Measurements from ENCODE around the gene MAP2K3.

MAP2K3 gene

DNA sequence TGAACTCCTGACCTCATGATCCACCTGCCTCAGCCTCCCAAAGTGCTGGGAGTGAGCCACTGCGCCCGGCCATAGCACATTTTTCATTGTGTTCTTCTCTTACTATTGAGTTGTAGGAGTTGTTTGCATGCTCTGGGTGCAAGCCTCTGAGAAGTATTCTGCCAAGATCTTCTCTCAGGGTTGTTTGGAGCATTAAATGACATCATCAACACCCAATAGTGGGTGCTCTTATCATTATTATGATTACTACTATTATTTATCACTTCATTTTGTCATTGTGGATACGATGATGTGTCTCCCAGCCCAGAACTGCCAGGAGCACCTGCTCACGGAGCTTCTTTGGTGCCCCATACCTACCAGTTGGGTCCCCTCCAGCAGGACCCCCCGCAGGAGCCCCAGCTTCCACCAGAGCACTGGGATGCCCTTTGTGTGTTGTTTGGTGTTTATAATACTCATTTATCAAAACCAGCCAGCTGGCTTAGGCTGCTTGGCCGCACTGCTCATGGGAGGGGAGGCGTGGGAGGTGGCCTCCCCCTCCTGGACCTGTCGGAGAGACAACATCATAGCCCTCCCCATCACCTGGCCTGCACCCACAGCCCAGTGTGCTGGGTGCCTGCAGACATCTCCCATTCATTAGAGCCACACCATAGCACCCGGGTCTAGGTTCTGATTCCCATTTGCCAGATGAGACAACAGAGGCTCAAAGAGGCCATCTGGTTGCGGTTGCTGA, 12.9 kb upstream of the MAP2K3 start:
- no peak for DNase-seq (ENCODE audit: low read depth)
- TF ChIP-seq, protein P1, sequence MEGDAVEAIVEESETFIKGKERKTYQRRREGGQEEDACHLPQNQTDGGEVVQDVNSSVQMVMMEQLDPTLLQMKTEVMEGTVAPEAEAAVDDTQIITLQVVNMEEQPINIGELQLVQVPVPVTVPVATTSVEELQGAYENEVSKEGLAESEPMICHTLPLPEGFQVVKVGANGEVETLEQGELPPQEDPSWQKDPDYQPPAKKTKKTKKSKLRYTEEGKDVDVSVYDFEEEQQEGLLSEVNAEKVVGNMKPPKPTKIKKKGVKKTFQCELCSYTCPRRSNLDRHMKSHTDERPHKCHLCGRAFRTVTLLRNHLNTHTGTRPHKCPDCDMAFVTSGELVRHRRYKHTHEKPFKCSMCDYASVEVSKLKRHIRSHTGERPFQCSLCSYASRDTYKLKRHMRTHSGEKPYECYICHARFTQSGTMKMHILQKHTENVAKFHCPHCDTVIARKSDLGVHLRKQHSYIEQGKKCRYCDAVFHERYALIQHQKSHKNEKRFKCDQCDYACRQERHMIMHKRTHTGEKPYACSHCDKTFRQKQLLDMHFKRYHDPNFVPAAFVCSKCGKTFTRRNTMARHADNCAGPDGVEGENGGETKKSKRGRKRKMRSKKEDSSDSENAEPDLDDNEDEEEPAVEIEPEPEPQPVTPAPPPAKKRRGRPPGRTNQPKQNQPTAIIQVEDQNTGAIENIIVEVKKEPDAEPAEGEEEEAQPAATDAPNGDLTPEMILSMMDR (IDR thresholded peaks at IDR 0.05; ENCODE audit: control insufficient read depth, extremely low read depth, insufficient read depth): no peak

DNA sequence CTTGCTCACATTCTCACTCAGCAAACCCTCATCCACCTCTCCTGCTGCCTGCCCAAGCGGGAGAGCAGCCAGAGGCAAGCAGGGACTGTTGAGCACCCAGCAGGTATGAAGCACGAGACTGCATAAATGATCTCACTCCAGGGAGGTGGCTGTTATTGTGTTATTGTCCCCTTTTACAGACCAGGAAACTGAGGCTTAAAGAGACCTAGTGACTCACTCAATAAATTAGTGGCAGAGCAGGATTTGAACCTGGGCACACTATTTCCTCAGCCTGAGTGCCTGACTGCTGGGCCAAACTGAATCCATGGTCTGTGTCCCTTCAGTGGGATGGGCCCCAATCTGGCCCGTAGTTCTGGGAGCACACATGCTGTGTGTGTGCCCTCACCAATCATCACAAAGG, 12.3 kb upstream of the MAP2K3 start:
- TF ChIP-seq, protein P1 (IDR thresholded peaks at IDR 0.05; ENCODE audit: control insufficient read depth, extremely low read depth, insufficient read depth): no peak
- no peak overlapping the region for H3K4me3 ChIP-seq (ENCODE audit: low read depth, low read length)
- no peak for DNase-seq (ENCODE audit: low read depth)

More for the DNA sequence above, 12.9 kb upstream of the MAP2K3 start:
- H3K4me3 ChIP-seq (ENCODE audit: low read depth, low read length): no peak overlapping the region

DNA sequence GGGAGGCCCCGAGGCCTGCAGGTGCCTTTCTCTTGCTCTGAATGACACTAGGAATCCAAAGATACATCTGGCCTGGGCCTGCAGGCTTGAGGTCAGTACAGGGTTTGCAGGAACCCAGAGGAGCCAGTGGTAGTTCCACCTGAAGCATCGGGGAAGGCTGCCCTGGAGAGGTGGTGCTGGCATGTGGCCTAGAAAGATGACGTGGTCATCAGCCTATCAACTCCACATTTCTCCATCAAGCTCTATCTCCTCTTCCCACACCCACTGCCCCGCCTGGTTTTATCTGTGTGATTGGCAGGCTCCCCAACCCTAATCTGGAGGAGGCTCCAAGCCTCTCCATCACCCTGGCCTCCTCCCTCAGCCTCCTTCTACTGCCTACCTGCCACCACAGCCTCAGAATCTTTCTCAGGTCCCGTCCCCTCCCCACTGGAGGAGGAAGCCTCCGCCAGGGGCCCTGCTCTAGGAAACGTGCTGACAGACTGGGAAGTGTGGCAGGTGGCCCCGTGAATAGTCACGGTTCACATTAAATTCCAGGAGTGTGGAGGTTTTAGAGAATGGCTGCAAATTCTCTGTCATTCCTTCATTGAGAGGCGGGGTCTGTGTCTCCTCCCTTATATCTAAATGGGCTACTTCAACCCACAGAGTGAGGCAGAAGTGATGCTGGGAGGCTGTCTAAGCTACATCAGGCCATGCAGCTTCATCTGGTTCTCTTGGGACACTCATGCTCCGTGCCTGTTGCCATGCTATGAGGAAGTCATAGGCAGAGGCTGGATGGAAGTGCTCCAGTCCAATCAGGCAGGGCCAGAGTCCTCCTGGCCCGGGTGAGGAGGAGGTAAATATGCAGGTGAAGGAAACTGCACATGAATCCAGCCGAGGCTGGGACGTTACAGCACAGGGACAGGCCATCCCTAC, 11.4 kb upstream of the MAP2K3 start:
- DNase-seq (ENCODE audit: low read depth): no peak
- no peak overlapping the region for H3K4me3 ChIP-seq (ENCODE audit: low read depth, low read length)
- TF ChIP-seq, protein P1 (IDR thresholded peaks at IDR 0.05; ENCODE audit: control insufficient read depth, extremely low read depth, insufficient read depth): no peak

DNA sequence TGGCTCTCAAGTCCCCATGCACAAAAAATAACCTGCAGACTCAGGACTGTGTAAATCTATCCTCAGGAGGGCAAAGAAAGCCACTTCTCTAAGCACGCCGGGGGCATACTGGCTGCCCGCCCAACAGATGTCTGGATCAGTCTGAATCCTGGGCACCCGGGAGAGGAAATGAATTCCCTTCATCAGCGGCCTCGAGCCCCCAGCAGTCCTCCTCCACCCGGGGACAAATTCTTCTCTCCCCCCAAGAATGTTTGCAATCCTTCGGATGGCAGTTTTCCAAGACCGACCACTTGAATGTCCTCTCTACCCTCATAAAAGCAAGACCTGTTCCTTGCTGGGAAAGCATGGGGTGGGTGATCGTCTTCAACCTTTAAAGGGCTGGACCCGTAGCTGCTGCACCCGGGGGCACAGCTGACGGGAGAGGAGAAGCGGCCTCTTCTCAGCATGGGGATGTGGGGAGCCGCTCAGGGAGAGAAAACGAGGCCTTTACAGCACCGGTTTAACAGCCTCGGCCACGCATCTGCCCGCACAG, 9.4 kb upstream of the MAP2K3 start:
- DNase-seq (ENCODE audit: low read depth): no peak
- TF ChIP-seq, protein P1 (IDR thresholded peaks at IDR 0.05; ENCODE audit: control insufficient read depth, extremely low read depth, insufficient read depth): no peak
- H3K4me3 ChIP-seq (ENCODE audit: low read depth, low read length): peak overlapping the region; percentile 57

DNA sequence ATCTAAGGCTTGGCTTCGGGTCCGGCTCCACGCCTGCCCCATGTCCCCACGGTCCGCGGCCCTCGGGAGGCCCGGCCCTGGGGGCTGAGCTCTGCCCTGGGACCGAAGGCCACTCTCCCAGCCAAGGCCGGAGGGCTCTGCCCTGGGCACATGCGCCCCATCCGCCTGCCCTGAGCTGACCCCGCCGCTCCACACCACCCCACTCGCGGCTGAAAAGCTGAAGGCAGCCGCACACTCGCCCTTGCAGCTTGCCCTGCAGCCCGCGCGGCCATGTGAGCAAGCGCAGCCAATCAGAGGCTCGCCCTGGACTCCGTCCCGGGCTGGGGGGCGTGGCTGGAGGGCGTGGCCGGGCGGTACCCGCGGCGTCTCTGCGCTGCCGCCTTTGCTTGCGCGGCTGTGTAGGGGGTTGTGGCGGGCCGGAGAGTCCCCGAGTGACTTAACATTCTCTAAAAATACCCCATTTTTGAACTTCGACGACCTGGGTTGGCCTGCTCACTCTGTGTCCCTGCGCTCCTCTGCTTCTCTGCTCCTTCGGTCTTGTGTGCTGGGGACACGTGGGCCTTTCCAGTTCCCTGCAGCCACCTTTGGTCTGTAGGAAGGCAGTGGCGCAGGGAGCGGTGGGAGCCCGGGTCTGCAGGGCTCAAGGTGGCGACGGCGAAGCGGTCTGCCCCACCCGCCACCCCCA, 8.8 kb upstream of the MAP2K3 start:
- no peak for DNase-seq (ENCODE audit: low read depth)
- H3K4me3 ChIP-seq (ENCODE audit: low read depth, low read length): peak overlapping the region; percentile 57
- TF ChIP-seq, protein P1 (IDR thresholded peaks at IDR 0.05; ENCODE audit: control insufficient read depth, extremely low read depth, insufficient read depth): no peak

DNA sequence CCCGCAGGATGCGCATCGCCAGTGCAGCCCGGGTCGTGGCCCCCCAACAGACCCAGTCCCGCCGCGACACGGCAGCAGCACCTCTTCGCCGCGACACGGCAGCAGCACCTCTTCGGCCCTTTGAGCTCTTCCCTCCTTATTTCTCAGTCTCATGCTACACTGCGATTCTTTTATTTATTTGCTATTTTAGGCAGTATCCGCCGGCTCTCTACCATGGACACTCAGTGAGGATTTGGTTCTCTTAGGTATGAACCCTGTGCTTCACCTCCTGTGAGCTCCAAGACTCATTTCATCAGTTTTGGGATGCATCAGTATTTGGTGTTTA, 8.3 kb upstream of the MAP2K3 start:
- DNase-seq (ENCODE audit: low read depth): no peak
- TF ChIP-seq, protein P1 (IDR thresholded peaks at IDR 0.05; ENCODE audit: control insufficient read depth, extremely low read depth, insufficient read depth): no peak
- peak overlapping the region; percentile 57 for H3K4me3 ChIP-seq (ENCODE audit: low read depth, low read length)
